ENCODE measurements around the gene P2RX3.
"Not testable (repeated sequence)": the region's sequence is repeated elsewhere in the genome, so short reads cannot be mapped to it uniquely, and the experiment has no call there.

P2RX3 gene

GRCh38 chr11:57353446-57353845, 15.3 kb downstream of the P2RX3 start:
- DNase-seq: no peak

GRCh38 chr11:57353852-57354251, 15.7 kb downstream of the P2RX3 start:
- peak; percentile 64 to 69 for DNase-seq

GRCh38 chr11:57354699-57355098, 16.5 kb downstream of the P2RX3 start:
- DNase-seq: peak; percentile 40 to 75

GRCh38 chr11:57356268-57356667, 18.1 kb downstream of the P2RX3 start:
- peak; percentile 50 to 66 for DNase-seq

- DNase-seq: no peak
Observed at GRCh38 chr11:57357310-57357709, 19.2 kb downstream of the P2RX3 start.

GRCh38 chr11:57357856-57358255, 19.7 kb downstream of the P2RX3 start:
- no peak for DNase-seq

GRCh38 chr11:57358543-57358961, 20.4 kb downstream of the P2RX3 start:
- DNase-seq: peak; percentile 24 to 56

GRCh38 chr11:57358991-57359390, 20.8 kb downstream of the P2RX3 start:
- no peak for DNase-seq

GRCh38 chr11:57359396-57359795, 21.2 kb downstream of the P2RX3 start:
- DNase-seq: no peak

GRCh38 chr11:57359896-57360690, 21.9 kb downstream of the P2RX3 start:
- no peak for DNase-seq

- DNase-seq: no peak
Observed at GRCh38 chr11:57360991-57361390, 22.8 kb downstream of the P2RX3 start.

GRCh38 chr11:57361420-57361819, 23.3 kb downstream of the P2RX3 start:
- not testable (repeated sequence) for DNase-seq

- no peak for DNase-seq
Observed at GRCh38 chr11:57361926-57362325, 23.8 kb downstream of the P2RX3 start.

- no peak for DNase-seq
Observed at GRCh38 chr11:57363131-57364080, 25.3 kb downstream of the P2RX3 start.

- DNase-seq: no peak
Observed at GRCh38 chr11:57364851-57365660, 26.9 kb downstream of the P2RX3 start.

GRCh38 chr11:57368106-57368844, 30.1 kb downstream of the P2RX3 start:
- peak; percentile 53 to 71 for DNase-seq

GRCh38 chr11:57368845-57369232, 30.7 kb downstream of the P2RX3 start:
- no peak for DNase-seq

- DNase-seq: no peak
Observed at GRCh38 chr11:57370251-57370650, 32.1 kb downstream of the P2RX3 start.

- DNase-seq: peak; percentile 32 to 47
Observed at GRCh38 chr11:57370941-57371340, 32.8 kb downstream of the P2RX3 start.

GRCh38 chr11:57373146-57373545, 35.0 kb downstream of the P2RX3 start:
- DNase-seq: no peak

- no peak for DNase-seq
Observed at GRCh38 chr11:57374966-57375365, 36.8 kb downstream of the P2RX3 start.

- DNase-seq: no peak
Observed at GRCh38 chr11:57375490-57375889, 37.3 kb downstream of the P2RX3 start.
